COLO668 (cell line): ENCODE results near the gene WDR54.

ENCODE experiments used
- DNase-seq: peaks from one replicate; lab custom pipeline; 2025; ENCODE audit not compliant: unreplicated experiment; lab: John Stamatoyannopoulos, UW

The WDR54 gene

GRCh38 chr2:74421221-74421870, at the start of gene WDR54, which contains the start of gene C2orf81:
TSS of gene WDR54 (plus strand) at chr2:74421730. CDS start at chr2:74422154, 424 bp downstream.
TSS of gene C2orf81 (minus strand) at chr2:74421619. CDS start at chr2:74421560, 59 bp downstream.
- DNase-seq = peak; percentile 97

GRCh38 chr2:74372674-74373073, 48.9 kb upstream of the WDR54 start:
- DNase-seq = no peak

GRCh38 chr2:74373221-74373676, 48.3 kb upstream of the WDR54 start:
- no peak for DNase-seq

GRCh38 chr2:74373985-74374384, 47.5 kb upstream of the WDR54 start:
- peak; percentile 15 for DNase-seq

- DNase-seq = peak; percentile 59
Measured at GRCh38 chr2:74374509-74375205, 46.9 kb upstream of the WDR54 start.

GRCh38 chr2:74375838-74376237, 45.7 kb upstream of the WDR54 start:
- DNase-seq = no peak

- no peak for DNase-seq
Measured at GRCh38 chr2:74378007-74378406, 43.5 kb upstream of the WDR54 start.

- peak; percentile 19 for DNase-seq
Measured at GRCh38 chr2:74379851-74380789, 41.4 kb upstream of the WDR54 start, which contains the start of gene DCTN1. TSS of gene DCTN1 (minus strand) at chr2:74380311. CDS start at chr2:74380037, 274 bp downstream.

GRCh38 chr2:74381751-74382150, 39.8 kb upstream of the WDR54 start:
- DNase-seq = no peak

- DNase-seq = no peak
Measured at GRCh38 chr2:74383254-74383653, 38.3 kb upstream of the WDR54 start.

GRCh38 chr2:74384051-74384450, 37.5 kb upstream of the WDR54 start:
- DNase-seq = no peak

GRCh38 chr2:74385396-74385795, 36.1 kb upstream of the WDR54 start:
- DNase-seq = no peak

- DNase-seq = no peak
Measured at GRCh38 chr2:74387346-74387745, 34.2 kb upstream of the WDR54 start.

- no peak for DNase-seq
Measured at GRCh38 chr2:74390606-74391005, 30.9 kb upstream of the WDR54 start.

GRCh38 chr2:74391209-74391579, 30.3 kb upstream of the WDR54 start:
- DNase-seq = no peak

GRCh38 chr2:74391580-74392448, 29.7 kb upstream of the WDR54 start:
- peak; percentile 93 for DNase-seq

- DNase-seq = no peak
Measured at GRCh38 chr2:74392449-74392743, 29.1 kb upstream of the WDR54 start.

GRCh38 chr2:74393525-74393924, 28.0 kb upstream of the WDR54 start:
- DNase-seq = no peak

- no peak for DNase-seq
Measured at GRCh38 chr2:74396149-74396548, 25.4 kb upstream of the WDR54 start.

GRCh38 chr2:74399785-74400184, 21.7 kb upstream of the WDR54 start:
- DNase-seq = no peak

GRCh38 chr2:74401891-74402290, 19.6 kb upstream of the WDR54 start:
- DNase-seq = no peak
